Kidney (tissue), 14 donors: ENCODE data around the gene PPIB. TPM values are rescaled to one million over a fixed set of nuclear protein-coding genes. Genes with fewer than 3 reads are reported as not detected.

Source experiments
- DNase-seq, 5 donors: peaks; one replicate each; pipeline ENCODE4 v3.0.0-alpha.2; 2013 to 2020
- FAIRE-seq: peaks from 2 replicates; lab custom pipeline; 2012; peaks lifted over from hg19 to GRCh38; lab: Jason Lieb, UNC
- H3K27ac ChIP-seq, 2 donors: one replicate each; pipeline ENCODE4 v1.7.0; 2013; ENCODE audit warnings: low read depth in 2 of 2, low read length in 2 of 2, inconsistent platforms in 1 of 2
- H3K27me3 ChIP-seq: one replicate; pipeline ENCODE4 v1.7.1; 2013; ENCODE audit warnings: low read length, inconsistent platforms; ENCODE audit not compliant: control insufficient read depth, insufficient read depth
- H3K36me3 ChIP-seq, 3 donors: one replicate each; pipeline versions ENCODE4 v1.7.0 to v1.7.1; 2013; ENCODE audit warnings: low read length in 3 of 3, control low read depth in 1 of 3, inconsistent platforms in 1 of 3; ENCODE audit not compliant: insufficient read depth in 3 of 3, control insufficient read depth in 2 of 3
- H3K4me1 ChIP-seq, 3 donors: one replicate each; pipeline versions ENCODE4 v1.7.0 to v1.7.1; 2013; ENCODE audit warnings: low read length in 3 of 3, inconsistent platforms in 1 of 3, low read depth in 1 of 3; ENCODE audit not compliant: control insufficient read depth in 2 of 3, insufficient read depth in 2 of 3
- H3K4me3 ChIP-seq, 3 donors: one replicate each; pipeline versions ENCODE4 v1.7.0 to v1.8.1; 2013; ENCODE audit warnings: low read length in 3 of 3, control low read depth in 1 of 3, inconsistent platforms in 1 of 3
- H3K9ac ChIP-seq, 3 donors: one replicate each; pipeline versions ENCODE4 v1.7.0 to v1.7.1; 2013; ENCODE audit warnings: low read length in 3 of 3, control low read depth in 1 of 3, inconsistent platforms in 1 of 3
- H3K9me3 ChIP-seq, 3 donors: one replicate each; pipeline versions ENCODE4 v1.7.0 to v1.7.1; 2013; ENCODE audit warnings: low read length in 3 of 3, control low read depth in 1 of 3, inconsistent platforms in 1 of 3; ENCODE audit not compliant: control insufficient read depth in 2 of 3, insufficient read depth in 1 of 3
- CTCF ChIP-seq: IDR thresholded peaks from 3 replicates; pipeline ENCODE4 v1.5.1; 2012; ENCODE audit warnings: mild to moderate bottlenecking, moderate library complexity, borderline replicate concordance; ENCODE audit not compliant: insufficient read depth; ENCODE audit errors: extremely low read depth
- intact Hi-C: fragments of 100-400 bp; cut with DNase I; formaldehyde crosslinking; loops from one replicate; pipeline ENCODE4 v1.11.1; 2022
- polyA plus RNA-seq: library from polyadenylated mRNA; stranded (reverse); fragments of 350-450 nt; fragmentation: Illumina TruSeq; extraction: RNeasy Lipid Tissue Mini Kit (QIAGEN cat#74804); gene quantifications from one replicate; pipeline ENCODE4 v1.2.3, GENCODE V29; 2014; ENCODE audit warnings: low read depth, low replicate concordance; ENCODE audit not compliant: insufficient read depth
- total RNA-seq: library from RNA; stranded (reverse); fragmentation: NEBNext Ultra II Directional; extraction: Animal tissue kit (Norgen Biotek cat#: 25700); gene quantifications from one replicate; pipeline ENCODE4 v1.2.1, GENCODE V29; 2021
- donor health status: control.
- donor health status: control.
- donor health status: control.
- donor health status: control.
- donor health status: control.
- donor health status: DM: yes; HTN: yes; CAD: no.
- donor health status: Normal renal cell carcinoma (clear cell type).

PPIB gene
- total and polyA plus RNA-seq, 2 donors from 2014 or later, result 484 to 705 TPM

- Histone ChIP-seq H3K4me1 (peaks cover 6 to 26% (median 25%) of the 10 kb centered on the region in 3 donors), H3K27ac (peak overlapping the region; percentile 87 to 88), H3K9ac (peak overlapping the region; percentile 67 to 91 (median 86)), H3K27me3 (no peaks in the 10 kb centered on the region), H3K36me3 (peaks cover 9 to 30% (median 26%) of the 10 kb centered on the region in 3 donors), H3K9me3 (no peaks in the 10 kb centered on the region), H3K4me3 (peak overlapping the region; percentile 79 to 89 (median 82))
- TF ChIP-seq CTCF, result no peak
- intact Hi-C loops, result no loop called here
- FAIRE-seq, result no peak
- DNase-seq, result no peak
These were observed 349 bp downstream of the PPIB start for GRCh38 chr15:64162478-64162868.

- Histone ChIP-seq H3K9ac (peak overlapping the region; percentile 67 to 91 (median 86)), H3K36me3 (peaks cover 9 to 36% (median 31%) of the 10 kb centered on the region in 3 donors), H3K27me3 (no peaks in the 10 kb centered on the region), H3K9me3 (no peaks in the 10 kb centered on the region), H3K27ac (peak overlapping the region in 1 of 2 donors; percentile 88), H3K4me3 (peak overlapping the region; percentile 79 to 89 (median 82)), H3K4me1 (peaks cover 6 to 26% (median 25%) of the 10 kb centered on the region in 3 donors)
- intact Hi-C loops, result no loop called here
- TF ChIP-seq CTCF, result no peak
- DNase-seq, result peak in 1 of 5 donors; percentile 6
- no peak for FAIRE-seq
These were observed 939 bp downstream of the PPIB start for GRCh38 chr15:64161688-64162477.

- Histone ChIP-seq H3K4me3 (no peak overlapping the region), H3K9ac (no peak overlapping the region), H3K27me3 (no peaks in the 10 kb centered on the region), H3K36me3 (peaks cover 9 to 51% (median 47%) of the 10 kb centered on the region in 3 donors), H3K9me3 (no peaks in the 10 kb centered on the region), H3K4me1 (peaks cover 4 to 20% (median 10%) of the 10 kb centered on the region in 3 donors), H3K27ac (no peak overlapping the region)
- DNase-seq (no peak), FAIRE-seq (no peak)
- intact Hi-C loops, result no loop called here
- TF ChIP-seq CTCF, result no peak
These were observed 4.3 kb downstream of the PPIB start for GRCh38 chr15:64158363-64159134.
